Activated CD8-positive, alpha-beta memory T cell treated with anti-CD3 and anti-CD28 coated beads, Interleukin-2, amount 10 ng/mL, durations not matched to agents 7 days and 5 days (primary cell): Measurements from ENCODE around the gene TFR2. TPM values are rescaled to one million over a fixed set of nuclear protein-coding genes. Genes with fewer than 3 reads are reported as not detected.

Experiments used
- ATAC-seq: fragments of 150-1000 bp; cut with Tn5 transposase; one replicate; pipeline ENCODE4 v1.10.0; 2021; ENCODE audit warnings: moderate library complexity
- CTCF ChIA-PET: fragments of 350-600 bp; sonication (Branson Sonifier 250); formaldehyde crosslinking; loops from one replicate; lab custom pipeline; 2021; ENCODE audit warnings: antibody characterized with exemption; lab: Charles Lee
- DNase-seq: peaks from one replicate; pipeline ENCODE4 v3.0.0-alpha.2; 2020
- H3K27ac Mint-ChIP-seq: one replicate; pipeline ENCODE4 v1.8.0; 2021; ENCODE audit warnings: mild to moderate bottlenecking, mixed read lengths
- H3K27me3 Mint-ChIP-seq: one replicate; pipeline ENCODE4 v1.8.0; 2021; ENCODE audit warnings: mixed read lengths
- H3K36me3 Mint-ChIP-seq: one replicate; pipeline ENCODE4 v1.8.0; 2021; ENCODE audit warnings: mild to moderate bottlenecking, mixed read lengths
- H3K4me1 Mint-ChIP-seq: one replicate; pipeline ENCODE4 v1.8.0; 2021; ENCODE audit warnings: mixed read lengths
- H3K4me3 Mint-ChIP-seq: one replicate; pipeline ENCODE4 v1.8.0; 2021; ENCODE audit warnings: mild to moderate bottlenecking, moderate library complexity, mixed read lengths
- H3K9me3 Mint-ChIP-seq: one replicate; pipeline ENCODE4 v1.8.0; 2022; ENCODE audit warnings: low read depth, mixed read lengths
- total RNA-seq, 2 experiments: library from RNA; stranded (reverse); gene quantifications; one replicate each; pipeline ENCODE4 v1.2.3, GENCODE V29; 2021

The TFR2 gene
- 10 to 100 TPM; 11.1 to 18.6 TPM for total RNA-seq

GRCh38 chr7:100641463-100641859 lies at the start of gene TFR2:
TFR2 (minus strand) TSS chr7:100641552; CDS start chr7:100641509, 43 bp downstream.
- Mint-ChIP-seq H3K4me3 (no peak within 1 kb of the TSS), H3K36me3 (no peaks in the 10 kb centered on the region), H3K9me3 (no peaks in the 10 kb centered on the region), H3K27me3 (peaks cover 7% of the 10 kb centered on the region), H3K27ac (no peak within 1 kb of the TSS), H3K4me1 (no peaks in the 10 kb centered on the region)
- ATAC-seq (no peak), DNase-seq (no peak)
- CTCF ChIA-PET = interaction anchor here (1.5 kb wide), 1 partner anchor 8 kb away, joined by 9 read pairs; no protein-coding TSS in a partner anchor

DNA sequence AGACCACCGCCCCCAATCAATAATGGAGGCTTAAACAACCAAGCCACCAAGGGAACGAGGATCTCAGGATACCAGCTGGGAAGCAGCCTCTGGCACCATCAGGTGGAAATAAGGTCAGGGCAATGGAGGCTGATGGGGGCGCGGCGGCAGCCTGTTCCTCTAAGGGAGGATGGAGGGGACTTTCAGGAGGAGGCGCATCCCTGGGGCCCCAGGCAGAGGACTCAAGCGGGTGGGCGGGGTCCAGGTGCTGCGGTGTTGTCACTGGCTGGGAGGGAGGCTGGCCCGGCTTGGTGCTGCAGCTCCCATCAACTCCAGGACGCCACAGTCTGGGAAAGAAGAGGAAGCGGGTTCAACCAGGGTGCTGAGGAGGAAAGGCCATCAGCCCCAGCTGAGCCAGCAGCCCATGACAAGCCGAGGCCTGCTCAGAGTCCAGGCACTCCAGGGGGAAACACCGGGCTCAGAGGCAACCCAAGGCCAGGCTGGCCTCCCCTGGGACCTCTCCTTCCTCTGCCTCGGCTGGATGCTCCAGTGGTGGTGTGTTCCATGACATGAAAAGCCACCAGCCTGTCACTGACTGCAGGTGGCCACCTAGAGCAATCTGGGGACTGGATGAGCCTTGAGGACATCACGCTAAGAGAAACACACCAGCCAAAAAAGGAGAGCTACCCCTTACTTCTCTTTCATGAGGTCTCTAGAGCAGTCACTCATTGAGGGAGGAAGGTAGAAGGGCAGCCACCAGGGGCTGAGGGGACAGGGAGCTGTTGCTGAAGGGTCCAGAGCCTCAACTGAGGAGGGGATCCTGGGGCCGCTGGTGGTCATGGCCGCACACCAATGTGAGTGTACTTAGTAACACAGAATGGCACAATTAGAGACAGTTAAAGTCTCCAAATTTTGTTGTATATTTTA lies 48.1 kb upstream of the TFR2 start:
- CTCF ChIA-PET = interaction anchor here (0.7 to 9.5 kb wide), 12 partner anchors 10 to 163 kb away, joined by 3 to 137 read pairs (median 14); partner anchors contain the start of genes GNB2, MOSPD3, POP7 and SLC12A9
- no peaks in the 10 kb centered on the region for H3K27me3 Mint-ChIP-seq
- peaks cover 20% of the 10 kb centered on the region for H3K4me1 Mint-ChIP-seq
- peaks cover 9% of the 10 kb centered on the region for H3K36me3 Mint-ChIP-seq
- H3K9me3 Mint-ChIP-seq = no peaks in the 10 kb centered on the region
- no peak for DNase-seq
- no peak overlapping the region for H3K4me3 Mint-ChIP-seq
- H3K27ac Mint-ChIP-seq = no peak overlapping the region
- ATAC-seq = no peak

DNA sequence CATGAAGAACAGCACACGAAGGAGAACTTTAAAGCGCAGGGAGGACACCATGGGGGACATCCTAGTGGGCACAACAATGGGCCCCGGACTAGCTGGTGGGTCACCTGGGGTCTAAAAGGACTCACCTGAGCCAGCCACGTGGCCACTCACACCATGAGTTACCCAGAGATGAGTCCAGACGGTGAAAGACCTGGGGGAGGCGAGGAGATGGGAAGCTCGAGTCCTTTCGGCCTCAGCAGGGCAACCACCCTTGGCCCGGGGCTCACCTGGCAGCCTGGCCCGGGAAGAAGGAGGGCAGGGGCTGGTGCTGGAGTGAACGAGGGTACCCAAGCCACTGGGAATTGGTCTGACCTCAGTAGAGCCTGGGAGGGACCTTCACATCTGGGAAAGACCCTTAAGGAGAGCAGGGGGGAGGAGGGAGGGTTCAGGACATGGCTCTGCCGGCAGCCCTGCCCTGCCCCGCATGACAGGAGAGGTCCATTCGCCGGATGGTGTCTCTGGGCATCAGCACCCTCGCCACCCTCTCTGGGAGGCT lies 47.0 kb upstream of the TFR2 start:
- CTCF ChIA-PET = interaction anchor here (0.5 to 9.5 kb wide), 8 partner anchors 15 to 164 kb away, joined by 3 to 137 read pairs (median 25); partner anchors contain the start of genes GNB2, MOSPD3, POP7 and SLC12A9
- peaks cover 20% of the 10 kb centered on the region for H3K4me1 Mint-ChIP-seq
- peaks cover 9% of the 10 kb centered on the region for H3K36me3 Mint-ChIP-seq
- no peak overlapping the region for H3K4me3 Mint-ChIP-seq
- no peaks in the 10 kb centered on the region for H3K27me3 Mint-ChIP-seq
- H3K9me3 Mint-ChIP-seq = no peaks in the 10 kb centered on the region
- DNase-seq = no peak
- no peak for ATAC-seq
- peak overlapping the region; percentile 37 for H3K27ac Mint-ChIP-seq

- H3K27ac Mint-ChIP-seq = no peak overlapping the region
These were observed 46.5 kb upstream of the TFR2 start for GRCh38 chr7:100687751-100688300.

GRCh38 chr7:100687261-100687660 lies 45.9 kb upstream of the TFR2 start:
- Mint-ChIP-seq H3K27ac (no peak overlapping the region), H3K27me3 (no peaks in the 10 kb centered on the region), H3K4me3 (no peak overlapping the region), H3K36me3 (peaks cover 8% of the 10 kb centered on the region), H3K4me1 (peaks cover 10% of the 10 kb centered on the region), H3K9me3 (no peaks in the 10 kb centered on the region)
- CTCF ChIA-PET = interaction anchor here (1.2 kb wide), 1 partner anchor 19 kb away, joined by 4 read pairs; the partner anchor contains the start of gene POP7
- DNase-seq (no peak), ATAC-seq (no peak)

More at GRCh38 chr7:100687751-100688300, 46.5 kb upstream of the TFR2 start:
- Mint-ChIP-seq H3K4me3 (no peak overlapping the region), H3K4me1 (peaks cover 16% of the 10 kb centered on the region), H3K9me3 (no peaks in the 10 kb centered on the region), H3K27me3 (no peaks in the 10 kb centered on the region), H3K36me3 (peaks cover 8% of the 10 kb centered on the region)
- CTCF ChIA-PET = interaction anchor here (0.5 to 1.2 kb wide), 2 partner anchors 18 to 75 kb away, joined by 3 to 4 read pairs; partner anchors contain the start of gene POP7
- DNase-seq (no peak), ATAC-seq (no peak)

DNA sequence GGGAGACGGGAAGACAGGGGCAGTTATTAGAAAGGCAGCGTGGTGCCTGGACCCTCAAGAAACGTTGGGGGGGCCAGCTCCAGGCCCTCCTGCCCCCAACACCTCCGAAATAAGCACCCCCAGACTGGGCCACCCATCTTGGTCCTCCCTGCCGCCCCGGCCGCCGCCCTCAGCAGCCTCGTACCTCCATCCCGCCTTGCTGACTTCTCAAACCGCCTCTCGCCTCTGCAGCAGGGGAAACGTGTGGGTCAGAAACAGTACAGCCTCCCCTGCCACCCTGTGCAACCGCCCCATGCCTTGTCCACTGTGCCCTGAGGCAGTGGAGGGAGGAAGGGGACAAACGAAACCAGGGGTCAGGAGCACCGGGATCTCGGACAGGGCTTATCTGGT lies 45.5 kb upstream of the TFR2 start:
- DNase-seq (no peak), ATAC-seq (no peak)
- H3K36me3 Mint-ChIP-seq = peaks cover 7% of the 10 kb centered on the region
- CTCF ChIA-PET = interaction anchor here (1.2 kb wide), 1 partner anchor 19 kb away, joined by 4 read pairs; the partner anchor contains the start of gene POP7
- no peaks in the 10 kb centered on the region for H3K27me3 Mint-ChIP-seq
- no peak overlapping the region for H3K4me3 Mint-ChIP-seq
- H3K9me3 Mint-ChIP-seq = no peaks in the 10 kb centered on the region
- H3K27ac Mint-ChIP-seq = no peak overlapping the region
- peaks cover 6% of the 10 kb centered on the region for H3K4me1 Mint-ChIP-seq

- Mint-ChIP-seq H3K9me3 (no peaks in the 10 kb centered on the region), H3K36me3 (peaks cover 5% of the 10 kb centered on the region), H3K27ac (no peak overlapping the region), H3K4me1 (peaks cover 5% of the 10 kb centered on the region), H3K4me3 (no peak overlapping the region), H3K27me3 (no peaks in the 10 kb centered on the region)
- ATAC-seq (no peak), DNase-seq (no peak)
- CTCF ChIA-PET = interaction anchor here (1.7 kb wide), 1 partner anchor 9 kb away, joined by 3 read pairs; no protein-coding TSS in a partner anchor
These were observed 45.0 kb upstream of the TFR2 start for GRCh38 chr7:100686201-100686821.

- H3K27ac Mint-ChIP-seq = no peak overlapping the region
- DNase-seq (no peak), ATAC-seq (no peak)
- H3K27me3 Mint-ChIP-seq = no peaks in the 10 kb centered on the region
- H3K36me3 Mint-ChIP-seq = peaks cover 5% of the 10 kb centered on the region
- H3K4me1 Mint-ChIP-seq = peaks cover 5% of the 10 kb centered on the region
- no peak overlapping the region for H3K4me3 Mint-ChIP-seq
- no peaks in the 10 kb centered on the region for H3K9me3 Mint-ChIP-seq
- CTCF ChIA-PET = interaction anchor here (1.0 to 1.7 kb wide), 2 partner anchors 9 to 20 kb away, joined by 3 read pairs; partner anchors contain the start of gene POP7
These were observed 44.3 kb upstream of the TFR2 start for GRCh38 chr7:100685631-100686145.

DNA sequence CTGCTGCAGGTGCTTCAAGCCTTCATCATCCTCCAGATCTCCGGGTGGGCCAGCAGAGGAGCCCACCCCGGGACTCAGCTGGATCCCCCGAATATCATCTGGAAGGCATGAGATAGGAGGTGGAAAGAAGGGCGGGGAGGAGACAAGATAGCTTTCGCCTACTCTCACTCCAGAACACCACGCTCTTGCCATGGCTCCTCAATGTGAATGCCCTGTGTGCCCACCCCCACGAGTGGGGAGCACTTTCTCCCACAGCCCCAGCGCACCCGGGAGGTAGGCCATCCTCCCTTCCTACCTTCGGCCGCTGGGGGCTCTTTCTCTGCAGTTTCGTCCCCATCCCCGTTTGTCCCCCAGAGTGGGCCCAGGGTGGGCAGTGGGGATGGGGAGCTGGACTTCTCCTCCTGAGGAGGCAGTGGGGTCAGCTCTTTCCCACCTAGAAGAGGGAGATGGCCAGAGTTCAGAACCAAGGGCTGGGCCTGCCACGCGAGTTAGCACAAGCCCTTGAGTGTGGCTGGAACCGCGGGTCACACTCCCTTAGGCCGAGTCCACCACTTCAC lies 43.8 kb upstream of the TFR2 start:
- CTCF ChIA-PET = interaction anchor here (1.0 to 11.5 kb wide), 3 partner anchors 7 to 21 kb away, joined by 3 to 91 read pairs (median 3); partner anchors contain the start of genes GIGYF1 and POP7
- DNase-seq (no peak), ATAC-seq (no peak)
- H3K27ac Mint-ChIP-seq = no peak overlapping the region
- H3K4me3 Mint-ChIP-seq = no peak overlapping the region
- H3K27me3 Mint-ChIP-seq = no peaks in the 10 kb centered on the region
- no peaks in the 10 kb centered on the region for H3K9me3 Mint-ChIP-seq
- peaks cover 6% of the 10 kb centered on the region for H3K4me1 Mint-ChIP-seq
- peaks cover 6% of the 10 kb centered on the region for H3K36me3 Mint-ChIP-seq

DNA sequence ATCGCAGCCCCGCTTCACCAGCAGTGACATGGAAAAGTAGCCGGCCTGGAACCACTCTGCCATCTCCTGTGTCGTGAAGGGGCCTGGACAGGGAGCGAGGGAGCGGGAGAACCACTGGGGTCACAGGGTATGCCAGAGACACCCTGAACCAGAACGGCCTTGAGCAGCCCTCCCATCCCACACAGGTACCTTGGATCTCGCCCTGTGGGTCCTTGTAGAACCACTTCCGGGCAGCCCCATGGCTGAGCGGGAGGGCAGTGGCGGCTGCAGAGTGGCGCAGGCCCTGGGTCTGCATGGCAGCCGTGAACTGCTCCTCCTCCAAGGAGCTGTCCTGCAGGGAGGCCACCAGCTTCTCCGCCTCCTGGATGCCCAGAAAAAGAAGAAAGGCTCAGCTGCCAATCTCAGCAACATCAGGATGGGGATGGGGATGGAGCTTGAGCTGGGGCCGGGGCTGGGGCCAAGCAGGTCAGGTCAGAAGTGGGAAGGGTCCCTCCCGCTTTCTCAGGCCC lies 43.2 kb upstream of the TFR2 start:
- Mint-ChIP-seq H3K36me3 (peaks cover 7% of the 10 kb centered on the region), H3K27ac (no peak overlapping the region), H3K9me3 (no peaks in the 10 kb centered on the region), H3K27me3 (no peaks in the 10 kb centered on the region), H3K4me3 (no peak overlapping the region), H3K4me1 (peaks cover 7% of the 10 kb centered on the region)
- no peak for ATAC-seq
- DNase-seq = no peak
- CTCF ChIA-PET = interaction anchor here (1.0 to 11.5 kb wide), 4 partner anchors 7 to 21 kb away, joined by 3 to 91 read pairs (median 5); partner anchors contain the start of genes GIGYF1 and POP7

DNA sequence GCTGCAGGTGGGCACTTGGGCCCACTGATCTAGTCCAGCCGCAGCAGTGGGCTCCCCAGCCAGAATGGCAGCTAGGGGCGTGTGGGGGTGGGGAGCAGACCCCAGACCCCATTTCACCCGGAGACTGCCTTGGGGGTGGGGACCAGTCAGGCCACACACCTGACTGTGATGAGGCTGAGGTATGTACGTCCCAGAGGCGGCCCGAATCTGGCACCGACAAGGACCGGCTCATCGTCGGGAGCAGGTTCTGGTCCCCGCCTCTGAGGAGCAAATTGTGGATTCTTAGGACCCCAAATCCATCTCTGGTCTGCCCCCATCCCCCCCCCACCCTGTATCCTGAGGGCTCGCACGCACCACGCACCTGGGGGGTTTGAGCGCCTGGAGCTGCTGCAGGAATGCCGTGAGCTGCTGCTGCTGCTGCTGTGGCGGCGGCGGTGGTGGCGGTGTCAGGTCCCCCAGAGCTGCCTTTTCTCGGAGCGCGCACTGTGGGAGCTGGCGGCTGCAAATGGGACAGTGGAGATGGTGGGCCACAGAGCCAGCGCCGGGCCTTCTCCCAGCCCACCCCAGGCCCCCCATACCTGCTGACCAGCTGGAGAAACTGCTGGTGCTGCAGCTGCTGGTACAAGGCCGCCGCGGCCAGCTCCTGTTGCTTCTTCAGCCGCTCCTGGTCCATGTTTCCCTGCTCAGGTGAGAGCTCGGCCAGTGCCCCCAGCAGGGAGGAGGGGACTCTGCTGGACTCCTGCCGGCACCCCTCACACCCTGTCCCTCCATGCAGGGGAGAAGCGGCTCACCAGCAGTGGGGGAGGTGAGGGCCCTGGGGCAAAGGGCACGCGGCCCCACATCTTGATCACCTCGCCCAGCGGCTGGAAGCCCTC lies 42.5 kb upstream of the TFR2 start:
- Mint-ChIP-seq H3K36me3 (peaks cover 12% of the 10 kb centered on the region), H3K4me3 (no peak overlapping the region), H3K4me1 (peaks cover 7% of the 10 kb centered on the region), H3K9me3 (no peaks in the 10 kb centered on the region), H3K27ac (no peak overlapping the region), H3K27me3 (no peaks in the 10 kb centered on the region)
- CTCF ChIA-PET = interaction anchor here (1.1 to 11.5 kb wide), 3 partner anchors 8 to 115 kb away, joined by 3 to 91 read pairs (median 7); partner anchors contain the start of gene GIGYF1
- ATAC-seq = no peak
- no peak for DNase-seq
